Cerebellar nuclear complex (tissue), 1 donor: ENCODE data around the gene VAMP4.
"Not testable (repeated sequence)": the region's sequence is repeated elsewhere in the genome, so short reads cannot be mapped to it uniquely, and the experiment has no call there.

Source experiments
- DNase-seq, 2 experiments: peaks; one replicate each; lab custom pipeline; 2025; lab: John Stamatoyannopoulos, UW

The VAMP4 gene

DNA sequence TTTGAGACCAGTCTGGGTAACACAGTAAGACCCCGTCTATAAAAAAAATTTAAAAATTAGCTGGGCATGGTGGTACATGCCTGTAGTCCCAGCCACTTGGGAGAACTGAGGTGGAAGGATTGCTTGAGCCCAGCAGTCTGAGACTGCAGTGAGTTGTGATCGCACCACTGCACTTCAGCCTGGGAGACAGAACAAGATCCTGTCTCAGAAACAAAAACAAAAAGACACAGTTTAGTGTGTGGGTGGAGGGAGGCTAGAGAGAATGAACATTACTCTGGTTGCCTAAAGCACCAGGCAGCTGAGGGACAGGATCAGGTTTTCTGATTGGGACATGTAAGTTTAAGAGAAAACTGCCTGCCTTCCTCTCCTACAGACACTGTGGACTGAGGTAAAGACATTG is 42.3 kb downstream of the VAMP4 start:
- DNase-seq: no peak

DNA sequence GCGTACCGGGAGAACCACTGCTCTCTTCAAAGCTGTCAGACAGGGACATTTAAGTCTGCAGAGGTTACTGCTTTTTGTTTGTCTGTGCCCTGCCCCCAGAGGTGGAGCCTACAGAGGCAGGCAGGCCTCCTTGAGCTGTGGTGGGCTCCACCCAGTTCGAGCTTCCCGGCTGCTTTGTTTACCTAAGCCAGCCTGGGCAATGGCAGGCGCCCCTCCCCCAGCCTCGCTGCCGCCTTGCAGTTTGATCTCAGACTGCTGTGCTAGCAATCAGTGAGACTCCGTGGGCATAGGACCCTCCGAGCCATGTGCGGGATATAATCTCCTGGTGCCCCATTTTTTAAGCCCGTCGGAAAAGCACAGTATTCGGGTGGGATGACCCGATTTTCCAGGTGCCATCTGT is 46.1 kb downstream of the VAMP4 start:
- DNase-seq: not testable (repeated sequence)

DNA sequence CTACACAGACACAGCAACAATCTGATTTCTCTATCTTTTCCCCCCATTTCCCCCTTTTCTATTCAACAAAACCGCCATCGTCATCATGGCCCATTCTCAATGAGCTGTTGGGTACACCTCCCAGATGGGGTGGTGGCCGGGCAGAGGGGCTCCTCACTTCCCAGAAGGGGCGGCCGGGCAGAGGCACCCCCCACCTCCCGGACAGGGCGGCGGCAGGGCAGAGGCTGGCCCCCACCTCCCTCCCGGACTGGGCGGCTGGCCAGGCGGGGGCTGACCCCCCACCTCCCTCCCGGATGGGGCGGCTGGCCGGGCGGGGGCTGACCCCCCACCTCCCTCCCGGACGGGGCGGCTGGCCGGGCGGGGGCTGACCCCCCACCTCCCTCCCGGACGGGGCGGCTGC is 48.3 kb downstream of the VAMP4 start:
- DNase-seq: not testable (repeated sequence)

DNA sequence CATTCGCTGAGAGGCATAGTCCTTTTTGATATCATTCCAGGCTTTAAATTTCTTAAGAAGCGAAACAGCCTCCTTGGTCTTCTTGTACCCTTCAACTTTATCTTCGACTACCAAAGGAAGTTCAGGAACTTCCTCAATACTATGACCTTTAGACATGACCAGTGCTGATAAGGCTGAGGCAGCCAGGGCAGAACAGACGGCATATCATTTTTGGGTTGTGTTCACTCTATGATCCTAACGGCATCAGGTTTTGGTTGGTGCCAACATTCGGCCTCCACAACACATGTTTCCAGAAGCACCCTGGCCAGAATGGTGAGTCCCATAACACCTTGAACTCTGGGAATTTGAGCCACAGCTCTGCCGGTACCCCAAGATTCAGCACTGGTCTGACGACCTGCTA is 58.0 kb downstream of the VAMP4 start:
- DNase-seq: no peak

DNA sequence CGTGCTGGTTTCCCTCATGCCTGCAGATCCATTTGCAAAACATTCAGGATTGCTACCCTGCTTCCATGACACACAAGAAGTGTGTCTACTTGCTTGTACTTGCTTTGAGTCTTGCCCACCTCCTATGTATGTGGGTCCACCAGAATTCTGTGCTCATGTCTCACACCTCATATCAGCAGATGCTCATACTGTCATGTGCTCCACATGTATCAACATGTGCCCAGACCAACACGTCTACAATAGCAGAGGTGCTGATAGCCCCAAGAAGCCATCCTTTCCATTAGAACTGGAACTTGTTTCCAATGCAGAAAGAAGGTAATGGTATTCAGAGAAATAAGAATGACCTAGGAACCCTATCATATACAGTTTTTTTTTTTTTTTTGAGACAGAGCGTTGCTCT is 61.5 kb downstream of the VAMP4 start:
- no peak for DNase-seq

DNA sequence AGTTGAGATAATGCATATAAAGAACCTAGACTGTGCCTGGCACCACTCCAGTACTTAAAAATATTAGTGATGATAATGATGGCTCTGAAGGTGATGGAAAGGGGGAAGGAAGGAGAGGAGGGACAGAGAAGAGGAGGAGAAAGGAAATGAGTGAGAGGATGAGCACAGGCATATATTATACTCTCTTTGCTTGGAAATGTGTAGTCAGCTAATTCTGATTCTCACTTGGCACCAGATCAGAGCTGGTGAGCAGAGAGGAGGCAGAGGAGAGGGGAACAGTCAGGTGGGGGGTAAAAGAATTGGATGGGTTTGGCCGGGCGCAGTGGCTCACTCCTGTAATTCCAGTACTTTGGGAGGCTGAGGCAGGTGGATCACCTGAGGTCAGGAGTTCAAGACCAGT is 65.0 kb downstream of the VAMP4 start:
- DNase-seq: no peak

DNA sequence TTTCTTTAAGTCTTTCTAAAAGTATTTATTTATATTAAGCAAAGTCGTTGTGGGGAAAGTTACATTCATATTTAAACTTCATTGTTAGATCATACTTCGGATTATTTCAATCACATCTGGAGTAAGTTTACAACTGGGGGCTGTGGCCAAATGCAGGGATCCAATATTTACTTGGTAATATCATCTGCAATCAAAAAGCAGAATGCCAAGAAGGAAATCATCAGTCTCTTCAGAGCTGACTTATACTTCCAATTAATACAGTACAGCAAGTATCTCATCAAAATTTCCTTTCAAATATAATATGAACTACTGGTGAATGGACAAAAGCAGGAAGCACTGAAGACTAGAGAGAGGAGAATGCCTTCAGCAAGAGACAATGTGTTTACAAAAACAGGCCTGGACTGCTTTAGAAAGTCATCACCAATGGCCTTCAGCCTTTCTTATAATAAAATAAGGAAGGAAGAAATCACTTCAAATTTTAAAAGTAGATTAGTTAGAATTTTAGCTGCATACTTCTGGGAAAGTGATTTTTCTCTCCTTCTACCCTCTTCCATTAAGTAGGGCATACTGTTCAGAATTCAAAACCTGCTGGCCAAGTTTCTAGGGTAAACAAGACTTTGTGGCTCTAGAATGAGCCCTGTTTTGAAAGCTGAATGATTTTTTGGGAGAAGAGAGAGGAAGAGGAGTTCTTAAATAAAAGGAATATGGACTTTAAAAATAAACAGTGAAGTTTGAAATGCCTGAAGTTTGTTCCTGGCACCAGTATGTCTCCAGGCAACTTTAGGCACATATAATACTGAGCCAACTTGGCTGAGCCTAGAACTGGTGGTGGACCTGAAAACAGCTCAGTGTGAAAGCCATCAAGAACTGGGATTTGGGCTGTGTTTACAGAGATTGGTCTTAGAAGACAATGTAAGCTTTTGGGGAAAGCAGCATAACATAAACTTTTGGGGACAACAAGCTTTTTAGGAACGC is 67.1 kb downstream of the VAMP4 start:
- DNase-seq: no peak

DNA sequence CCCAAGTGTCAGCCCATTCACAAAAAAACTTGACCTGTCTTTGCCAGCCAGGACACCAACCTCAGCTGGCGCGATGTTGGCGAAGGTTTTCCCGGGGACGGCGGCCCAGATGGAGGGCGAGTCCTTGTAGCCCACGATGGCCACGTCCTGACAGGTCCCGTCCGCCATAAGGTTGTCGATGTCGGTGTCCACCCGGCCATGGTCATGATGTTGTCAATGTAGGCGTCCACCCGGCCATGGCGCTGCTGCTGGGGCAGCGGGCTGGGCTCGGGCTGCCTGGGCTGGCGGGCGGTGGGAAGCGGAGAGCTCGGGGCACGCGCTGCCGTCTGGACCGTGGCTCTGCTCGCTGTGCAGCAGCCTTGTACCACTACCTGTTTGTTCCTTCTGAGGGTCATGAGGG is 71.1 kb downstream of the VAMP4 start:
- no peak for DNase-seq

DNA sequence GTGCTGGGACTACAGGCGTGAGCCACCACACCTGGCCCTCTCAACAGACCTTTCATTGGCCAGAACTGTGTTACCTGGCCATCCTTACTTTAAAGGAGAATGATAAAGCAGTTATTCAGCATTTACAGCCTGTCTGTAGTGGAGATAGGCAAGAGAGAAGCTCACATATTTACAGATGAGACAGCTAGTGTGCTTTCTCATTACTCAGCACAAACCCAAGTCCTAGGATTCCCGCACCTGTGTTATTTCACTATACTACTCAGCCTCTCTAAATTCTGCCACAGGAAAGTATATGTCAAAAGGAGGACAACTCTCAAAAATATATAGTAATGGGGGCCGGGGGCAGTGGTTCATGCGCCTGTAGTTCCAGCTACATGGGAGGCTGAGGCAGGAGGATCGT is 73.5 kb downstream of the VAMP4 start:
- no peak for DNase-seq

DNA sequence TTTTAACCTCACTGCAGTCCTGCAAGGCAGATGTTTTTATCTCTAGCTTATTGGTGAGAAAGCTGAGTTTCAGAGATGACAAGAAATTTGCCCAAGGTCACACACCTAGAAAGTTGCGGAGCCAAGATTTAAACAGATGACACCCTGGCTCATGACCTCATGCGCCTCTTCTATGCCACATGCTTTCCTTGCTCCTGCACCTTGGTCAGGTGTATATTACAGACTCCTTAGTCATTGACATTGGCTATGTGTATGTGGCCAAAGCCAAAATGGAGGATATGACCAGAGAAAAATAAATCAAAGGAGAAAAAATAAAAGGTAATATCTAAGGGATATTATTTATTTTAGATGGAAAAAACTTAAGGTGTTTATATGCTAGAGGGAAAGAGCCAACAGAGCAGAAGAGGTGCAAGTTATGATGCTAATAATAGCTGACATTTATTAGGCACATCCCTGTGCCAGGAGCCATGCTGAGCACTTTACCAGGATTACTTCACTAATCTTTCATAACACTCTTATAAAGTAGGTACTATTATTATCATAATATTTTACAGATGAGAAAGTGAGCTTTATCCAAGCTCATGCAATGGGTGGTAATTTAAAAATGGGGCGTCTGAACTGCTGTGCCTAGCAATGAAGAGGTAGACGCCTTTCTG is 75.6 kb downstream of the VAMP4 start:
- peak in 1 of 2 experiments; percentile 37 for DNase-seq

DNA sequence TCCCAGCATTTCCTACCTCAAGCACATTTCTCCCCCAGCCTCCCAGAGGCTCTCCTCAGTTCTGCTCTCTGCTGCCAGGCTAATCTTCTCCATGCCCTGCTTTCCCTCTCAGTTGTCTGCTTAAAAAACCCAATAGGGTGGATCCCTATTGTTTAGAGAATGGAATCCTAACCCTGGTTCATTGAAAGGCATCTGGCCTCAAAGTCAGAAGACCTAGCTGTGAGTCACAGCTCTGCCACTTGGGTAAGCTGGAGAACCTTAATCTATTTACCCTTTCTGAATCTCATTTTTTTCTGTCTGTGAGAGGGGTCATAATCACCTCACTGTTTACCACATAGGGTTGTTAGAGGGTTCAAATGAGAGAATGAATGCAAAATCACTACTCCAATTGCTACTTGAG is 76.9 kb downstream of the VAMP4 start:
- no peak for DNase-seq

DNA sequence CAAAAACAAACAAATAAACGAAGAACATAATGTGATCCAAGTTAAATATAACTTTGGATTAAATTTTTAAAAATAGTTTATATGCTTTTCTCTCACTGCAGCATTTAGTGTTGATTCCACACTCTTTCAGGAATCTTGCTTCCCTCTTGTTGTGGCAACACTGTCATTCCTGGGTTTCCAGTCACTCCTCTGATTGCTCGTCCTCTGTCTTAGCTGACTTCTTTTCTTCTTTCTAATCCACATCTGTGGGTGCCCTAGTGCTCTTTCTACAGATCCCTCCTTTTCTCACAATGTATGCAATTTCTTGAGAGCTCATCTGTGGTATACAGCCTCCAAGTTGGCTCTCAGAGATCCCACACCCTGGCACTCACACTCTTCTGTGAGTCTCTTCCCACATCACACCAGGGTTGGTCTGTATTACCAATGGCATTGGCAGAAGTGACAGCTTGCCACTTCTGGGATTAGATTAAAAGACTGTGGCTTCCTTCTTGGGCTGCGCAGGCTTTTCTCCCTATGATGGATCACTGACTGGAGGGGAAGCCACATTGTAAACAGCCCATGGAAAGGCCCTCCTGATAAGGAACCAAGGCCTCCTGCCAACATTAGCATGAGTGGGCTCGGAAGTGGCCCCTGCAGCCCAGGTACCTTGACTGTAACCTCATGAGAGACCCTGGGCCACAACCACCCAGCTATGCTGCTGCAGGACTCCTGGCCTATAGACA is 77.8 kb downstream of the VAMP4 start:
- no peak for DNase-seq

DNA sequence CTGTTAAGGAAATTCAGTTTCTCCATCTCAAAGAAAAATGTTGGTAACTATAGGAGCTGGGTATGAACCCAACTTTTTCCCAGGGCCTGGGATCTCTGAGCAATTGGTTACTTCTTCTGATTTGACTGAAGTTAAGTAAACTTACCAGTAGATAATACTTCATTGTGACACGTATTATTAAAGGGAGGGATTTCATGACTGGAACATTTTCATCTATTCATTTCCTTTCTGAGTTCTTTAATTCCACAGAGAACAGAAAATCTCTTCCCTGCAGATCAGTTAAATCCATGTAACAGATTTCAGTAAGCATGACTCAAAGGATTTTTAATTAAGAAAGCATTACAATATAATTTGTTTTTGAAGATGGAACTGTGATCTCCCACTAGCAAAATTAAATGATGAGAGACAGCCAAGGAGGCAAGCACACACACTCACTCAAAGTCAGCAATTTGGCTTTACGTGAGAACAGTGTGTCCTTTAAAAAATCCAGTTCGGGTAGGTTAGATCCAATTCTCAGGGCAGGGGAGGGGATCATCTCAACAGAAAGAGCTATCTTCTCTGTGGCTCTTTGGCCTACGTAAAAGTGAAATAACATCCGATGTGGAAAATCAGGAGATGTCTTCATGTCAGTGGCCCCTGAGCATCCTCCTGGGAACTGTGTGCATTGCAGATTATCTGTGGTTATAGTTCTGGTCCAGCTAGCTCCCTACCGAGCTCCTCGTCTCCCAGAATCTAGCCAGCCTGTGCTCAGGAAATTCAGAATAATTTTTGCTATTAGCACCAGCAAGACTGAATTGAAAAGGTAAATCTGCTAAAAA is 78.6 kb downstream of the VAMP4 start:
- no peak for DNase-seq

DNA sequence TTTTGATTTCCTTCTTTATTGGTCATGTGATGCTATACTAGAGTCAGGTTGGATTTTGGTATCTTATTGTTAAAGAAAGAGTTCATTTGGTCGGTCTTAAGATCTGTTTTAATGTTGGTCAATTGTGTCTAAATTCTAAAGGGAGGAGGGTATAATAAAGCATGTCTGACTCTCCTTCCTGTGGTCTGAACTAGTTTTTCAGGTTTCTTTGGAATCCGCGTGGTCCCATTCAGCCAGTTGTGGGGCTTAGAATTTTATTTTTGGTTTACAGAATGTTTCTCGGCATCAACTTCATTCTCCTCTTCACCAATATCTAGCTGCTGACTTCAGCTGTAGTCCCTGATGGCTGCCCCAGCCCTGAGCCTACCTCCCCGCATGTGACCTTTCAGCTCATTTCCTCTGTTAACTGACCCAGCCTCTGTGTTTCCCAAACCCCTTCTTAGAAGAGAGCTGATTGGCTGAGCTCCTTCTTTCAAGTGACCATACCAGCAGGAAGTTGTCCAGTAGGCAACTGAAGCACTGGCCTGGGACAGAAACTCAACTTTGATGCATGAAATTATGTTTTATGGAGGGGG is 80.7 kb downstream of the VAMP4 start:
- DNase-seq: no peak

DNA sequence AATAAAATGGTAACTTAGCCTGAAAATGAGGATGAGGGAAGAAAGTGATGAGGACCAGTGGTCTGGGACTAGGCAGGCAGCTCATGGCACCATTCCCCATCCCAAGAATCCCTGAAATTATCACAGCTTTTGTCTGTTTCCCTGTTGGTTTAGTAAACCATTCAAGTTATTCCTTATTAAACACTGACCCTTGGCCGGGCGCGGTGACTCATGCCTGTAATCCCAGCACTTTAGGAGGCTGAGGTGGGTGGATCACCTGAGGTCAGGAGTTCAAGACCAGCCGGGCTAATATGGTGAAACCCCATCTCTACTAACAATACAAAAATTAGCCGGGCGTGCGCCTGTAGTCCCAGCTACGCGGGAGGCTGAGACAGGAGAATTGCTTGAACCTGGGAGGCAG is 85.7 kb downstream of the VAMP4 start:
- DNase-seq: not testable (repeated sequence)

DNA sequence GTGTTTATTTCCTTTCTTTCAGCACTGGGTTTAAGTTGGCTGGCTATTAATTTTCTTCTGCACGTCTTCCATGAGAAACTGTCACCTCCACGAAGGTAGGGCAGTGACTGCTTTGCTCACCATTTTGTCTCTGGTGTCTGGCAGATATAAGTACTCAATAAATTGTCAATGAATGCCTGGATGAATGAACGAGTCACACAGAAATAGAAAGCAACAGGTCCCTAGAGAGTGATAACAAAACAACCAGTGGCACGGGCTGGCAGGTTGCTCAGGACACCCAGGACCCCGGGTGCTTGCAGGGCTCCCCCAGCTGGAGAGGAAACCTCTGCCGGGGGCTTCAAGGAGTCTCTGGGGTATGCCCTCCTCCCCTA is 86.1 kb downstream of the VAMP4 start:
- no peak for DNase-seq

DNA sequence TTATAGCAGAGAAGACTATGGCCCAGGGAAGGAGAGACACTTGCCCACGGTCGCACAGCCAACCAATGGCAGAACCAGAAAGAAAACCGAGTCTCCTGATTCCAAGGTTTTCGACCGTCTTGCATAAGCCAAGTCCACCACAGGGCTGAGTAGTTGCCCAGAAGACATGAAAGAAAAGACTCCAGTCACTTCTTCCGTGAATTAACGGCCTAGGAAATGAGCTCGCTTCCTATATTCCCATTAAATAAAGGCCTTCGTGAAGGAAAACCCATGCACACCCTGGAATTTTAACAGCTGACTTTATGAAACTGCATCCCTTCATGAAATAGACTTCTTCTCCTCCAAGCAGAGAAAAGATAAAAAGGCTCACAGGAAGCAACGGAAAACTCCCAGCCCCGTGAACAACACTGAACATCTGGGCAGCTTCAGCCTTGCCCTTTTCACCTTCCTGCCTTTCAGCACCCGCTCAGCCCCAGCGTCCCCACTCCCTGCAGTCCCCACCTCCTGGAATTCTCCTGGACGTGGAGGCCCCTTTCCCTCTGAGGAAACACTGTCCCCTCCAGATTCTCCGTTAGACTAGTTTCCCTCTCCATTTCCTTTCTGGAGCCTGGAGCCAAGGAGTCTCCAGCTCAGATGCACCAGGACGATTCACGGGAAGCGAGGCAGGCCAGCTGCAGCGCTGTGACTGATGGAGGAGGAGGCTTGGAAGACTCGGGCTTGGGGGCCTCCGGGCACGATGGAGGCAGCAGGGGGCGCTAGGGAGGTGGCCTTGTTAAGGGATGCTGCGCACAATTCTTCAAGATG is 86.7 kb downstream of the VAMP4 start:
- no peak for DNase-seq

DNA sequence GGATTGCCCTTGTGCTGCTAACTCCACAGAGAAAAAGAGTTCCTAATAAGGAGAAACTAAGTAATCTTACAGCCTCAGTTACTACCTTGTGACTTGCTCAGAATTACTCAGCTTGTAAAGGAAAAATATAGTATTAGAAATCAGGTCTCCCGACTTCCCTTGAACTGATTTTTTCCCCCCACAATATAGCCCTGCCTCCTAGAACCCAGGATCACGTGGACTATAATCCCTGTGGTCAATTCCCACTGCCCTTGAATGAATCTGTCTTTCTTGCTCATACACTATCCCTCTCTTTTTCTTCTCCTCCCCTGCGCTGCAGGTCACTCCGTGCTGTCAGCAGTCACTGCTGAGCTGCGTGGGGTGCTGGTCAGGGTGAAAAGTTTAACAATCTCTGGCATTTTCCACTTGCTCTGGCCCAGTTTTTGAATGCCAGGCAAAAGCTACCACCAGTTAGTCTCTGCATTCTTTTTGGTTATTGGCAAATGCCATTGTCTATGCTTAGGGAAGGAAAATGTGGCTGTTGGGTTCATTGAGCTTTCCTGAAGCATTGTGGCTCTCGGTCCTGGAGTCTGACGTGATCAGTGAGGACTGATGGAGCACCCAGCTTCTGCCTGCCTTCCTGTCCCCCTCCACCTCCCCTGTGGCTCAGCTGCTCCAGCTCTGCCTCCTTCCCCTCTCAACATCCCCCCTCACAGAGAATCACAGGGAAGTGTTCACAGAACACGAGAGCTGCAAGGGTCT is 87.5 kb downstream of the VAMP4 start:
- DNase-seq: no peak

DNA sequence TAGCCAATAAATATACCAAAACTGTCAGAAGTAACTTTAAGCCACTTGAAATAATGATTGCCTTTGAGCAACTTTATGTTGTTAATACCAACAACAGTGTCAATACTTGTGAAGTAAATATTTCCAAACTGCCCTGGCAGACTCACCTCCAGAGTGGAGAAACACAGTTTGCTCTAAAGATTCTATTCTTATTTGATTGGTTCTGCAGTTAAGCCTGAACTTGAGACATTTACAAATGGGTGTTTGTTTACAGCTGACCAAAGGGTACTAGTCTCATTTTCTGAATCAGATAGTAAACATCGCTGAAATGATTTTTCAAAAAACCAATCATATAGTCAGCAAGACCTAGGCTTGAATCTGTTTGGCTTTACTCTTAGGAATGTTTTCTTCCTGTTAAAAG is 88.1 kb downstream of the VAMP4 start:
- no peak for DNase-seq

DNA sequence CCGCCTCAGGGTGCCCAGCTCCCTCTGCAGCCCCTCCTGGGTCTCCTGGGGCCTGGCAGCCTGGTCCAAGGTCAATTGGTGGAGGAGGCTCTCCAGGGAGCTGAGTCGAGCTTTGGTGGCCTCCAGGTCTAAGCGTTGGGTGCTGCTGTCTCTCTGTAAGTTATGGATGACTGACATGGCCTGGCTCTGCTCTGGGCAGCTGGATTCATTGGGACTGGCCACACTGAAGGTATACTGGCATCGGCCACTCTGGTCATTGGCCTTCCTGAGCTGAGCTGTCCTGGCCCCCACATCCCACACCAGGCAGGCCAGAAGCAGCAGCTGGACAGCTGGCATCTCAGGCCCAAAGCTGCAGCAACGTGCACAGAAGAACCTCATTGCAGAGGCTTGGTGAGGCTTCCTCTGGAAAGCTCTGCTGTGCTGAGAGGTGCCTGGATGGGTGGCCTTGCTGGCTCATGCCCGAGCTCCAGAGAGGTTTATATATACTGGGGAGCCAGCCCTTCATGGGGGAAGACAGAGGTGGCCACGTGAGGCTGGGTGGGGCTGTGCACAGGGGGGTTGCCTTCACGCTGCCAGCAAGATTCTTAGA is 89.5 kb downstream of the VAMP4 start, which contains the start of gene MYOC:
TSS of gene MYOC (minus strand) at position 455 of the 589 bp plus-strand sequence. CDS start at position 378, 77 bp downstream.
- no peak for DNase-seq
